GM18870 (cell line): Measurements from ENCODE around the gene TCAIM.
"Not testable (repeated sequence)": the region's sequence is repeated elsewhere in the genome, so short reads cannot be mapped to it uniquely, and the experiment has no call there.

Experiments used
- ATAC-seq: cut with Tn5 transposase; IDR thresholded peaks from one replicate; pipeline ENCODE4 v1.9.1; 2021; ENCODE audit warnings: moderate library complexity; ENCODE audit not compliant: unreplicated experiment

The TCAIM gene

DNA sequence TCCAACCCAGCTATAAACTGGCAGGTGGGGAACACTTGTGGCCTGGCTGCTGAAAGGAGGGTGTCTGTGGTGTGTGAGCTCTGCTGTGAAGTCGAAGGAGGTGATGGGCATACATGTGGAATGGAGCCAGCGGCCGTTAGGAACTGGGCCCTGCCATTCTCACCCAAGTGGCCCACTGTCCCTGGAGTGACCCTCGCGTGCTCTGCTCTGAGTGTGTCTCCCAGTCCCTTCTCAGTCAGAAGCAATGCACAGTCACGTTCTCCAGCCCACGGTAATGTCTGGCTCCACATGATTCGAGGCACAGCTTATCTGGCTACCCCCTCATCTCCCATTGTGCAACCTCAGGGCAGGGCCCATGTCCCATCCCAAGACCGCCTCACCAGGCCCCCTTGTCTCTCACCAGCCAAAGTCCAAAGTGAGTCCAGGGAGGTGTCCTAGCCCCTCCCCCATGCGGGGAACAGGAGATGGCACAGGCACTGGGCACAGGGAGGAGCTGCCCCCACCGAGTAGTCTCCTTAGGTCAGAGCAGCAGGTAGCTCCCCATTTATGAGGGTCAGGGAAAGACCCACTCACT lies 76.0 kb downstream of the TCAIM start:
- no peak for ATAC-seq

DNA sequence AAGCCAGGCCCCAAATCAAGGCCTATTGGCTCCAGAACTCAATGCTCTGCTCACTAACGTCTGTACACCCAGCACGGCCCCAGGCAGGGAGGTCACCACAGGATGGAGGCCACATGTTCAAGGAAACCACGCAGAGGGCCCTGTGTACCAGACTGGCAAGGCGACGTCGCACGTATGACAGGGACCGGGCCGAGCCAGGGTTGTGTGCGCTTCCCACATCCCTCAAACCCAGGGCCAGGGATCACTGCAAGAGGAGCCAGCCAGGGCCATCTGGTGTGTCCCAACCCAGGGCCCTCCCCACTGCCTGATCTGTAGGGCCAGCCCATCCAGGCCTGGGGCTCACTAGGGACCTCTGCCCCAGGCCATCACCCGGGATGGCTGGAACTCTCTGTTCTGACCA lies 76.9 kb downstream of the TCAIM start:
- no peak for ATAC-seq

DNA sequence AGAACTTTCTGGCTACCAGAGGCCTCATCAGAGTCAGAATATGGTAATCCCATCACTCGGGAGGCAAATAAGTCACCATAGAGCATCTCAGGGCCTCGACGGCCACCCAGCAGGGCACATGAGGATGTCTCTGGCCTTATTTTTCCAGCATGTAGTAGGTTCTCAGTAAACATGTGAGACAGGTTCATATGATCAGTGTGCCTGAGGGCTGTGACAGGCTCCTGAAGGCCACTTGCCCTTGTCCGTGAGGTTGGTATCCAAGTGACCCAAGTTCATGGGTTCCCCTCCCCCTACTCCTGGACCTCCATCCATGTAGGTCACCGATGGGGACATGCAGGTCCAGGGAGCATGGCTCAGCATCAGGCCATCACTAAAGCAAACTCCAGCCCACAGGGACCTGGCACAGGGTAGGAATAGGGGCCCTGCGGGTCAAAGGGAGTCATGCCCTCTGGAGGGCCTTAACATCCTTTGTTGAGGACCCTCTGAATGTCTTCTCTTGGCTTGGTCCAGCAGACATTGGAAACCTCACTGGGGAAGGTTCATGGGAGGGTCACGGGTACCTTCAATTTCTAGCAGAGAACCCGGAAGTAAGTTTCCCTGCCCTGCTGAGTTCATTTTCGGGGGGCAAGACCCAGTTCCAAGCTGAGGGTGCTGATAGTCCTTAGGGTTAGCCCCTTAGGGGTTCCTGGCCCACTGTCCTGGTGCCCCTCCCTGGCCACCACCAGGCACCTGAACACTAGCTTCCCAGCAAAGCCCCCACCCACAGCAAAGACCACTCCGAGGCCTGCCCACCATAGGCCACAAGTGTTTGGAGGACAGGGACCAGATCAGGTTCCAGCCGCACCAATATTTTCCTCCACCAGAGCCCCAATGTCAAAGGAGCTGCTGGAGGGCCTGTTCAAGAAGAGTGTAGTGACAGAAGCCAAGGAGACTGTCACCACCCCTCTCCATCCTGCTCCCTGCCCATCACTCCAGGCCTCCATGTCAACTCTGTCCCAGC lies 77.8 kb downstream of the TCAIM start:
- no peak for ATAC-seq

DNA sequence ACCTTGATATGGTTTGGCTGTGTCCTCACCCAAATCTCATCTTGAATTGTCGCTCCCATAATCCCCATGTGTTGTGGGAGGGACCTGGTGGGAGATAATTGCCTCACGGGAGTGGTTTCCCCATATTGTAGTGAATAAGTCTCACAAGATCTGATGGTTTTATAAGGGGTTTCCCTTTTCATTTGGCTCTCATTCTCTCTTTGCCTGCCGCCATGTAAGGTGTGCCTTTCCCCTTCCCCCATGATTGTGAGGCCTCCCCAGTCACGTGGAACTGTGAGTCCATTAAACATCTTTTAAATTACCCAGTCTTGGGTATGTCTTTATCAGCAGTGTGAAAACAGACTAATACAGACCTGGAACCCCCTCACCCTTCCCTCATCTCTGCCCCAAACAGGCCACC lies 79.6 kb downstream of the TCAIM start:
- ATAC-seq = not testable (repeated sequence)

DNA sequence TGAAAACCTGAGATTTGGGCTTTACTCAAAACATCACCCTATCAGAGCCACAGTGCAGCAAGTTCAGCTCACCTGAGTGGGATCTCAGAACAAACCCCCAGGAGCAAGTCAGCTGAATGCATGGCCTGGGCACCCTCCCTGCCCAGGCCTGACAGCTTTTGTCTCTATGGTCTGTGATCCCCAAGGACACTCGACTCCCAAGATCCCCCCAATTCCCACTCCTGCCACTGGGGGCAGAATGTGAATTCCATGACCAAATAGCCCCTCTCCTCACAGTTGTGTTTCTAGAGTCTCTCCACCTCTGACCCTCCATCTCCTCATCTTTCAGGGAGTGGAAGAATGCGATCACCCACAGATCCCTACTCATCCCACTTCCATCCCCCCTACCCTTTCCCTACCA lies 80.0 kb downstream of the TCAIM start:
- ATAC-seq = no peak

DNA sequence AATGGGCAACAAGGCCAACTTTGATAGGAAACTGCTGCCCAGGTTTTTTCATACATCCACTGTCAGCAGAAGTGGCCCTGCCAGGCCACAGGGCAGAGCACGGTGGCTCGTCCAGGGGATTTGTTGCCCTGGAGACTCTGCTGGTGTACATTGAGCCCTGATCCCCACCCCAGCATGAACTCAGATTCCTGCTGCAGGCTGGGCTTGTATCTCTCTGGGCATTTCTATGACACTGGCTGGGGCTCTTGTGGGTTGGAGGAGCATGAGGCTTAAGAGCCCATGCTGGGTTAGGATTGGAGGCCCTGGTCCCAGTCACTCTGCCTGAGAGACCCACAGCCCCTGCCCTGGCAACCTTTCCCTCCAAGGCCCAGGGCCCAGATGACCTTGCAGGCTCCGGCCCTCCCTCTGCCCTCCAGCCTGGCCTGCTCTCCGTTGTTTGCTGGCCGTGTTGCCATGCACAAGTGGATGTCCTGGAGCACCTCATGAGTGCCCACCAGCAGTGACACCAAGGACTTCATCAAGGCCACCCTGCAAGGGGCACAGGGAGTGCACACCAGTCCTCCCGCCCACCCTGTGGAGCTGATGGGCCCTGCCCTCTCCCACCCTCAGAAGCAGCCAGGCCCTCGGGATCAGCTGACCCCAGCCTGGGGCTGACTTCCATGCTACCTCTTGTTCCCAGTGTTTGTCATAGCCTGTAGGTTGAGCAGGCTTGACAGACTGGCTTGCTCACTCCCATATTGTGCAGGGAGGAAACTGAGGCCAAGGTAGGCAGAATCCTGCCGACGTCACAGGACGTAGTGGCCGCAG lies 80.8 kb downstream of the TCAIM start:
- ATAC-seq = no peak

DNA sequence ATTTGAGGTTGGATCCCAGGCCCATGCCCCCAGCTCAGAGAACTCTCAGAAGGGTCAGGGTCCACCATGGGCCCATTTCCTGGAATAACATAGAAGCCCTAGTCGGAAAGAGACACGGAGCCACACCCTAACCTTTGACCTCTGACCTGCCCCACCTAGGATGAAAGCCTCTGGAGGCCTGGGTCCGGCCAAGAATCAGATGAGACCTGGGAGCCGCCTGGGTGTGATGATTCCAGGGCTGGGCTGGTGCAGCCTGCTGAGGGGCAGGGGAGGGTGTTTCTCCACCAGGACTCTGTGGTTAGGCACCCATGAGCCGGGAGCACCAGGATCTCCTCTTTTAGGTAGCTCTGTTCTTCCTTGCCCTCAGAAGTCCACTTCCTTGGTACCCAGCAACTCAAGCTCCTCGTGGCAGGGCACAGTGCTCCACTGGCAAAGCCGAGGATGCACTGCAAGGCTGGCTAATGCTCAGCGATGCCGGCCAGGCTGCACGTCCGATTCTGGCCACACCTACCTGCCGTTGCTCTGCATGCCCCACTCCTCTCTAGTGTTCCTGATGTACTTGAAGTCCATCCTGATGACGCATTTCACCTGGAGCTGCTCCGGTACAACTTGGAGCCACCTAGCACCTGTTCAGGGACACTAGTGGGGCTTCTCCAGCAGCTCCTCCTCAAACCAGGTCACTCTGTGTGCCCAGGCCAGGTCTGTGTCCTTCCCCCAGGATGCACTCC lies 81.5 kb downstream of the TCAIM start:
- no peak for ATAC-seq

DNA sequence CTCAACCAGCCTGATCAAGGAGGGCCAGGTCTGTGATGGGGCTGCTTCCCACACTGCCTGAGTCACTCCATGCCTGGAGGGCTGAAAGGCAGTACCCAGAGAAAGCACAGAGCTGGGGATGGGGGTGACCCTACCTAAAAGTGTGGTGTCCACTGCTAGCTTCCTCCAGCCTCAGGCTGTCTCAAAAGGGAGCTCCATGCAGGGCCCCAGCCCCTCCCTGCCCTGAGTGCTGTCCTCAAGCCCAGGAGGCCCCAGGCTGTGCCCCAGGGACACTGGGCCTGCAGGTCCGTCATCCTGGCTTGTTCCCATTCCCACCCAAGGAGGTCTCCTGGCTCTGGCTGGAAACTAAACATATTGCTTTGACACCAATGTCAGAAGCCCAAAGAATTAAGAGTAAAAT lies 82.1 kb downstream of the TCAIM start:
- no peak for ATAC-seq

DNA sequence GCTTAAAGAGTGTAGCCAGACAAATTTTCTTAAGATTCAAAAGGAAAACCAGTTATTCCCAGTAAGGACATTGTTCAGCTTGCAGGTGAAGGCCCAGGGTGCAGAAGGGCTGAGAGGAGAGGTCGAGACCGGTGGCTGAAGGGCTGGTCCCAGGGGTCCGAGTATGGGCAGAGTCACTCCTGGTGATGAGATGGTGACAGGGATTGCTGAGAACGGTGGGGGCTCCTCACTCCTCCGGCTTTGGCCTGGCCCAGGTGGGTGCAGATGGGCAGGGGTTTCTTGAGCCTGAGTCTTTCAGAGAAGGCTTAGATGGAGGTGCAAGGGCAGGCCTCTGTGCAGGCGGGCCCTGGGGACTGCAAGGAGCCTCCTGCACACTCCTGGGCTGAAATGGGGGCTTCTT lies 82.7 kb downstream of the TCAIM start:
- no peak for ATAC-seq

DNA sequence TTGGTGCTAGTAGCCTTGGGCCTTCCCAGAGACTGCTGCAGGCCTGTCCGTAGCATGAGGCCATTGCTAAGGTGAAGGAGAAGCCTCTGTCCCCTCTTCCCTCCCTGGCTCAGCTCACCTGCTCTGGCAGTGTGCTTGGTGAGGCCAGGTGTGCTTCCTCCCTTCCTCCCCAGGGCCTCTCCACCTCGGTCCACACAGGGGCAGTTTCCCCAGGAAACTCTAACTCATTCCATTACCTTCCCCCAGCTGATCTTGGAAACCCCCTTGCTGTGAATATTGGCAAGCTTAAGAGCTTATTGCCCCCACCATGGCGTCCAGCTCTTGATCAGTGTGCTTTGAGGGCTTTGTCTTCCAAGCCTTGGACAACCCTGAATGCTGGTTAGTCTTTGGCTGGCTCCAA lies 86.2 kb downstream of the TCAIM start:
- no peak for ATAC-seq

DNA sequence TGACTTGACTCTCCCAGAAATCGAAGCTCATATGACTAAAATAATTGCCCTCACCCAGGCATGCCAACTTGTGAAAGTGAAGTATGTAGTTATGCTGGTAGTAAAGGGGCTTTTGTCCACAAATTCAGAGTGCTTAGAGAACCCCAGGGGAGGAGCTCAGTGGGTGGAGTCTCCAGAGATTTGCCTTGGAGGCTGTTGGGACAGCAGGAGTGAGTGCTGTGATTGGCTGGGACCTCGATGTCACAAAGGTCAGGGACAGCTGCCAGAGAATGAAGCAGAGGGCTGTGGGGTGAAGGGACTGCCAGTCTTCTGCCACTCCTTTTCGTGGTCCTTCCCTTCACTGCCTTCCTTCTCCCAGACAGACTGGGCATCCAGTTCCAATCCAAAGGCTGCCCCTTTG lies 89.1 kb downstream of the TCAIM start:
- ATAC-seq = no peak

DNA sequence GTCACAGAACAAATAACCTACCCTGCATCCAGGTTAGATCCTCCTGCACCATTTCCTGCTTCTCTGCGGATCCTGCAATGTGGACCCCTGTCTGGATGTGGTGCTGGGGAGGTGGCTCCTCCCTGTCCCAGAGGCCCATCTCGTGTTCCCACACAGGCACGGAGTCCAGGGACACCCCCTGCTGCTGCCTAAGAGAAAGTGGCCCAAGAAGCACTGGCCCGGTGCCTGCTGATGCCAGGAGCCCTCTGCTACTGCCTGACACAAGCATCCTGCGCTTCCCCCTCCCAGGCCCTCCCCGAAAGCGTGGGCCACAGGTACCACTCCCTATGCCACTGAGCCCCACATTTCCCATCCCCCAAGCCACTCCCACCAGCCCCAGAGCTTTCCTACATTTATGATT lies 90.3 kb downstream of the TCAIM start:
- ATAC-seq = no peak

DNA sequence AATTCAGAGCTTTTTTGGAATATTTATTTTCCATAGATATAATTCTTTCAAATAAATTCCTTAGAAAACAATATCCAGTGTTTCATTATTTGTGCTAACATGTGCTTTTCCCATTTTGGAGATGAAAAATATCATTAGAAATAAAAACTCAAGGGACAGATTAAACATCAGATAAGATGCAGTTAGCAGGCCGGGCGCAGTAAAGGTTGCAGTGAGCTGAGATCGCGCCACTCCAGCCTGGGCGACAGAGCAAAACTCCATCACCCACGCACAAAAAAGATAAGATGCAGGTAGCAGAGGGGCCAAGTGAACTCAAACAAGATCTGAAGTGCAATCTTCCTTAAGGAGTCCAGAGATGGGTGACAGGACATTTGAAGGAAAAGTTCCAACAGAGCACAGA lies 90.9 kb downstream of the TCAIM start:
- ATAC-seq = no peak

DNA sequence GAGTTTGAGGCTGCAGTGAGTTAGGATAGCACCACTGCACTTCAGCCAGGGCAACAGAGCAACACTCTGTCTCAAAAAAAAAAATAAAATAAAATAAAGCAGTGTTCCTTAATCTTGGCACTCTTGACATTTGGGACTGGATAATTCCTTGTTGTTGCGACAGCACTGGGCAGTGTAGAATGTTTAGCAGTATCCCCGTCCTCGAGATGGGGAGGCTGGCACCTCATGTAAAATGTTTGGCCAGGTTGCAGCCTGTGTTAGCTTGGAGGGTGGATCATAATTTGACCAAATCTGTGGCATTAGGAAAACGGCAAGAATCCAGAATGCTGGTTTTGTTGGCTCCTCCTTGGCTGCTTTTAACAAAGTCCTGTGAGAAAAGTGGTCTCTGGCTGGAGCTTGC lies 91.9 kb downstream of the TCAIM start:
- no peak for ATAC-seq

DNA sequence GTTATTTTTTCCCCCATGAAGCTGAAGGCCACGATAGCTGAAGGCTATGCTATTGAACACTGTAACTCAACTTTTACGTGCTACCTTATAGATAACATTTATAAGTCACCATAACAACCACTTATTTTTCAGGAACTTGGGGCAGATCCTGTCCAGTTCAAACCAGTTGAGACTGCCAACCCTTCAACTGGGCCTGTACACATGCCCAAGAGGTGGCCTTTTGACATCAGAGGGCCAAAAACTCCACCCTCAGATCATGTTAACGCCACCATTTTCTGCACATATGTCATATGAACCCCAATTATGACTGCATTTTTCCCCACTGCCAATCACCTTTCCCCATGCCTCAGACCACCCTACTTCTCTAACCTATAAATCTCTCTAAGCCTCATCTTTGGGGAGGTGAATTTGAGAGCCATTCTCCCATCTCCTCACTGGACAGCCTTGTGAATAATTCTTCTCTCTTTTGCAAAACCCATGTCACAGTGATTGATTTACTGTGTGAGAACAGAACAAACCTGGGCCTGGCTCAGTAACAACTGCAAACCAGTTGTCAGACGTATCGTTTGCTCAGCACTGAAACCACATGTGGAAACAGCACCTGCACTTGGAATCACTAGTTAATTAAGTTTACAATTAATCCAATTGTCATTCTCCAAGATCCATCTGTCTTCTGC lies 96.4 kb downstream of the TCAIM start:
- ATAC-seq = no peak

DNA sequence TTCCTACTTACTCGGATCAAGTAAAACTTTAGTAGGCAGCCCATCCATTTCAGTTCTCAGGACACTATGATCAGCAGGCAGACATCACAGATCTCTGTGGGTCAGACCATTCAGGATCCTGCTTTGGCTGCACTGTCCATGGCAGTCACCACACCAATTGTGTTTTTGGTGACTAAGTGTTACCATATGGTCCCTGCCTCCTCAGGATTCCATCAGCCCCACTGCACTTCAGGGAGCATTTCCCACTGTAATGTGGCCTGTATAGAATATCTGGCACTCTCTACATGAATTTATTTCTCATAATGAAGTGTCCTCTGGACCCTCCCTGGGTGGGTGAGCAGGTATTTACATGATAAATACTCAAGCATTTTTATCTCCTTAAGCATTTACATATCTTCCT lies 97.6 kb downstream of the TCAIM start:
- no peak for ATAC-seq

DNA sequence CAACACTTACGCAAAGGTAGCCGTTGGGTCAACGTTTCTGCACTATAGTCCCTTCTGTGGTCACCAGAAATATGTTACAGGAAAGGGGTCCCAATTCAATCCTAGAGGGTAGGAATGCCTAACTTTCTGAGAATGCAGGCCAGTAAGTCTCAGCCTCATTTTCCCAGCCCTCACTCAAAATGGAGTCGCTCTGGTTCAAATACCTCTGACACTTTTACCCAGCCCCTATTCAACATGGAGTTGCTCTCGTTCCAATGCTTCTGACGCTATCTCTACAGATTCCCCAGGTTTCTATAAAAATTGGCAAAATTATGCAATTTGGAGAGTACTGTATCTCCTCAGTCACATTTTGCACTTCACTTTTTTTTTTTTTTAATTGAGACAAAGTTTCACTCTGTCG lies 99.2 kb downstream of the TCAIM start:
- no peak for ATAC-seq

DNA sequence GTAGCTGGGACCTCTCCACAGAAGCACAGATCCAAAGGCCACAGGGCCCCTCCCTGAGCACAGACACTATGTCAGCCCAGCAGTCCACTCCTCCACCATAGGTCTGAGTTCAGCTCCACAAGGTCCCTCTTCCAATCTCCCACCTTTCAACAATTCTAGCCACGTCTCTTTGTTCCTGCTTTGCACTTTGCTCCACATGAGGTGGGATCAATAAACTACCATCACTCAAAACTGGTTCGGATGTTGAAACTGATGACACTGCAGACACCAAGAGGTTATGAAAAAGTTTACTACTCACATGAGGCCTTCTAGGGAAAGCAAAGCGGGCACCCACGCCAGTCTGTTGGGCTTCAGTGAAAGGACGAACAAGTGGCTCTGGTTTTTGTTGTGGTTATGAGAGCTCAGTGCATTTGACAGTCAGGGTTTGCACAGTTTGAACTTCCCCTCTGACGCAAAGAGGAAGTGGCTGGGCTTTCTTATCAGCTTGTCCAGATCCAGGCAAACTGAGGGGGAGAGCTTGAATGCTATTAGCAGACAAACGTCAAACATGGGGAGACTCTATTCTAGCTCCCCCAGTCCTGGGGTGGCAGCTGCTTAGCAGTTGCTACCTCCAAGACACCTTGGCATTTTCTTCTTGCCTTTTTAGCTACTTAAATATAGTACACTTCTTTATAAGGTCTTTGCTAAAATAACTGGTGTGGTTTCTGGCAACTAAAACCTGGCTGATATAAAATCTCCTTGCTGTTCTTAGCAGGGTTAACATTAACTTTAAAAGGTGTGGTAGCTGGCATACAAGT lies 101.1 kb downstream of the TCAIM start:
- ATAC-seq = peak; percentile 86

DNA sequence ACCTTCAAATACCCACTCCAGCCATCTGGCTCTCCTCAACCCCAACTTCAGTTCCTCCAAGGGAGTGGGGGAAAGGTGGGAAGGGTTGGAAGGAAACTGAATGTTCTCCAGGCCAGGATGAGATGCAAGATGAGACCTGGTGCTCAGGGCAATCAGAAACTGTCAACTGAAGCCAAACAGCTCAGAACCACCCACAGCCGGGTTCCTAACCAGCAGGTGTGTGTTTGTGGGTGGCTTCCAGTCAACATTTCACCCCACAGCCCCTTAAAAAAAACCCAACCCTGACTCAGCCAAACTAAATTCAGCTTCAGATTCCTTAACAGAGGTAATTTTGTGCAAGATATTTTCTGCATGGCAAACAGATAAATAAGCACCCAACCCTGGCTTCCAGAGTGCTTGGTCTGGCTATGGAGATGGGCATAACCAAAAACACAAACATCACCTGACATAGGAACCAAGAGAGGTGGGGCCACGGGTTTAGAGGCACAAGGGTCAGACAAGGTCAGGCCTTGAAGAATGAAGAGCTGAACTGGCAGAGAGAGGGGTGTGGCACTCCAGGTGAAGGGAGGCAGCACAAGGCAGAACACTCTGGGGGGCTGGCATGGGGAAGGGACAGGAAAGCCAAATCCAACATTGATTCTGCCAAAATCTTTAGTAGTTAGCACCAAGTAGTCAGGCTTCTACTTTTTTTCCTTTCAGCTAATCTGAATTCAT lies 104.2 kb downstream of the TCAIM start:
- no peak for ATAC-seq
